ENCODE results near the gene SORL1. TPM values are rescaled to one million over a fixed set of nuclear protein-coding genes. Genes with fewer than 3 reads are reported as not detected.

The SORL1 gene
- total and polyA plus RNA-seq, 2 of the 8 experiments (the other 6 are each of a cell fraction or from before 2014, with no cell fraction given) = 38.1 to 65.5 TPM

- TF ChIP-seq POU5F1 (IDR thresholded peaks at IDR 0.05; ENCODE audit: low read depth, low read length) (no peak), SRF (IDR thresholded peaks at IDR 0.05; ENCODE audit: low read depth, low read length) (no peak), ATF2 (IDR thresholded peaks at IDR 0.05; ENCODE audit: low read length) (no peak), KDM5A (IDR thresholded peaks at IDR 0.05; ENCODE audit: low read length) (no peak), JUND (IDR thresholded peaks at IDR 0.05; ENCODE audit: low read length) (no peak), TAF1 (IDR thresholded peaks at IDR 0.05; ENCODE audit: low read depth, low read length) (no peak), ZNF274 (IDR thresholded peaks at IDR 0.05; ENCODE audit: borderline replicate concordance, extremely low read depth, low read length) (no peak)
Measured at GRCh38 chr11:121578251-121578976, 126.3 kb downstream of the SORL1 start (continued).

Data from H1 (cell line).